K562 (cell line): ENCODE results near the gene PITPNC1. TPM values are rescaled to one million over a fixed set of nuclear protein-coding genes. Genes with fewer than 3 reads are reported as not detected.

Experiments
- ATAC-seq: fragments of 200-7000 bp; cut with Tn5 transposase; 3 replicates; pipeline ENCODE4 v1.9.1; 2020; ENCODE audit warnings: moderate library complexity
- BruUV-seq: library from RNA; stranded (reverse); fragments of 400-500 nt; replicated peaks from 2 replicates; lab custom pipeline; 2021; lab: Mats Ljungman, UMichigan
- CTCF ChIA-PET: fragments of 300-600 bp; formaldehyde crosslinking; extraction: SDS; loops from one replicate; lab custom pipeline; 2021; ENCODE audit warnings: low intra/inter-chr PET ratio; lab: Yijun Ruan, JAX
- POLR2A ChIA-PET: fragments of 300-600, 350-650 bp; sonication (Branson Sonifier 250); formaldehyde crosslinking; extraction: SDS; loops from one replicate; lab custom pipeline; 2021; ENCODE audit warnings: antibody characterized with exemption, inconsistent platforms; lab: Yijun Ruan, JAX
- DNase-seq, 4 experiments: peaks; one replicate each; pipeline versions ENCODE4 v3.0.0 to v3.0.0-alpha.2; 2011 to 2018; ENCODE audit warnings: low spot score in 3 of 4, mixed read lengths in 3 of 4; ENCODE audit errors: extremely low read depth in 1 of 4
- FAIRE-seq: peaks from 2 replicates; lab custom pipeline; 2011; peaks lifted over from hg19 to GRCh38; lab: Jason Lieb, UNC
- H2AFZ ChIP-seq: 2 replicates; pipeline ENCODE4 v1.6.0; 2011; ENCODE audit warnings: low read depth, low read length, control low read depth, inconsistent platforms
- H3K27ac ChIP-seq: fragments of 200-600 bp; 3 replicates; pipeline ENCODE4 v1.8.0; 2011; ENCODE audit warnings: low read depth, mild to moderate bottlenecking, control low read depth, inconsistent platforms, low read length, moderate library complexity, mixed read lengths; ENCODE audit errors: extremely low read depth
- H3K27me3 ChIP-seq, 2 experiments: fragments of 300-600 bp in 1 of 2; 2 replicates in 1 of 2; 3 replicates in 1 of 2; pipeline versions ENCODE4 v1.6.0 to v1.8.0; 2011; ENCODE audit warnings: inconsistent platforms in 2 of 2, low read length in 2 of 2, mild to moderate bottlenecking in 1 of 2, mixed read lengths in 1 of 2, moderate library complexity in 1 of 2; ENCODE audit not compliant: control insufficient read depth in 2 of 2, insufficient read depth in 2 of 2
- H3K36me3 ChIP-seq: fragments of 300-600 bp; 3 replicates; pipeline ENCODE4 v1.8.0; 2011; ENCODE audit warnings: mild to moderate bottlenecking, low read length, inconsistent platforms; ENCODE audit not compliant: control insufficient read depth, insufficient read depth
- H3K4me1 ChIP-seq, 2 experiments: fragments of 200-600 bp in 1 of 2; replicated peaks in 1 of 2; 2 replicates in 1 of 2; 3 replicates in 1 of 2; pipeline versions ENCODE4 v1.5.1 to v1.8.0; 2011; ENCODE audit warnings: inconsistent platforms in 2 of 2, low read length in 2 of 2, mild to moderate bottlenecking in 1 of 2, mixed read lengths in 1 of 2, moderate library complexity in 1 of 2; ENCODE audit not compliant: control insufficient read depth in 2 of 2, insufficient read depth in 2 of 2
- H3K4me2 ChIP-seq: 2 replicates; pipeline ENCODE4 v1.6.1; 2011; ENCODE audit warnings: low read length, control low read depth, inconsistent platforms, mixed read lengths; ENCODE audit not compliant: insufficient read depth
- H3K4me3 ChIP-seq: fragments of 200-600 bp; sonication (generic), shearing (Covaris generic); 2 replicates; pipeline ENCODE4 v1.5.1; 2016; ENCODE audit warnings: control low read depth, inconsistent platforms
- H3K79me2 ChIP-seq: fragments of 200-600 bp; 3 replicates; pipeline ENCODE4 v1.8.0; 2011; ENCODE audit warnings: low read length, inconsistent platforms; ENCODE audit not compliant: control insufficient read depth, insufficient read depth
- H3K9ac ChIP-seq, 2 experiments: 2 replicates each; pipeline versions ENCODE4 v1.6.0 to v1.6.1; 2011; ENCODE audit warnings: low read depth in 2 of 2, low read length in 2 of 2, control low read depth in 1 of 2, inconsistent platforms in 1 of 2, mild to moderate bottlenecking in 1 of 2, mixed read lengths in 1 of 2; ENCODE audit not compliant: insufficient read depth in 1 of 2
- H3K9me1 ChIP-seq: one replicate; pipeline ENCODE4 v1.6.0; 2011; ENCODE audit warnings: inconsistent platforms, mild to moderate bottlenecking, low read length, moderate library complexity; ENCODE audit not compliant: control insufficient read depth, insufficient read depth
- H3K9me3 ChIP-seq: replicated peaks from 2 replicates; pipeline ENCODE4 v1.5.1; 2011; ENCODE audit warnings: low read depth, low read length, inconsistent platforms; ENCODE audit not compliant: control insufficient read depth, insufficient read depth
- H4K20me1 ChIP-seq: replicated peaks from 2 replicates; pipeline ENCODE4 v1.6.1; 2011; ENCODE audit warnings: low read length, inconsistent platforms, mixed read lengths; ENCODE audit not compliant: control insufficient read depth, insufficient read depth
- DMBX1 ChIP-seq: fragments of 250-450 bp; sonication (Bioruptor Pico); IDR thresholded peaks from 2 replicates; pipeline ENCODE4 v1.8.0; 2022; ENCODE audit warnings: inconsistent platforms, mild to moderate bottlenecking, moderate library complexity, borderline replicate concordance
- HMBOX1 ChIP-seq: sonication (generic); IDR thresholded peaks from 2 replicates; pipeline ENCODE4 v1.6.1; 2016
- JUNB ChIP-seq: fragments of 450-650 bp; formaldehyde crosslinking; conservative IDR thresholded peaks from 2 replicates; pipeline ENCODE4 v1.4.0; 2020; ENCODE audit warnings: mild to moderate bottlenecking
- PML ChIP-seq: IDR thresholded peaks from 2 replicates; pipeline ENCODE4 v1.6.1; 2012; ENCODE audit warnings: low read length, inconsistent platforms
- RERE ChIP-seq: sonication (generic); formaldehyde crosslinking; IDR thresholded peaks from 2 replicates; pipeline ENCODE4 v1.8.0; 2023; ENCODE audit warnings: missing genetic modification reagents, mild to moderate bottlenecking, borderline replicate concordance
- TRIM25 ChIP-seq: fragments of 450-650 bp; IDR thresholded peaks from 2 replicates; pipeline ENCODE4 v1.7.0; 2016; ENCODE audit warnings: borderline replicate concordance
- WHSC1 ChIP-seq: IDR thresholded peaks from one replicate; pipeline ENCODE4 v1.6.1; 2012; ENCODE audit warnings: low read length, control low read depth, inconsistent platforms
- WGBS: fragments of 100-300 bp; shearing (Covaris generic); methylation state at CpG from one replicate; pipeline ENCODE4 v1.1.6; 2016; ENCODE audit warnings: low coverage, mixed read lengths; ENCODE audit not compliant: insufficient coverage; ENCODE audit errors: missing lambda C conversion rate; 5-methylcytosine and 5-hydroxymethylcytosine counted together
- in situ Hi-C: fragments of 300-500 bp; cut with MboI; formaldehyde crosslinking; loops from 4 replicates; pipeline ENCODE4 v1.15.0; 2018; ENCODE audit warnings: inconsistent platforms, mixed read lengths
- intact Hi-C: fragments of 100-400 bp; cut with micrococcal nuclease; formaldehyde crosslinking; loops from 2 replicates; pipeline ENCODE4 v1.14.2; 2022
- polyA plus RNA-seq, 8 experiments: library from polyadenylated mRNA; depleted of rRNA in 4 of 8; stranded (reverse) in 5 of 8; unstranded in 3 of 8; fragments of >200 nt; fragmentation: Nextera tagmentation in 2 of 8; fragmentation: Illumina TruSeq in 1 of 8; extraction: Ambion mirVana in 2 of 8; extraction: Trizol in 1 of 8; gene quantifications; 2 replicates each; pipeline versions ENCODE4 v1.2.1 to v1.2.3, GENCODE V29; 2011 to 2014; ENCODE audit warnings: inconsistent platforms in 1 of 8, missing spikeins in 1 of 8
- total RNA-seq, 7 experiments: library from RNA; depleted of rRNA in 6 of 7; stranded (reverse); fragments of >200 nt in 6 of 7; fragmentation: Illumina TruSeq in 2 of 7; extraction: Trizol in 2 of 7; gene quantifications; 2 replicates each; pipeline versions ENCODE4 v1.2.1 to v1.2.3, GENCODE V29; 2011 to 2021; ENCODE audit warnings: low replicate concordance in 1 of 7
- TF ChIP-seq, protein P1 (sequence below): fragments of 250-450 bp; sonication (Bioruptor Pico); IDR thresholded peaks from 2 replicates; pipeline ENCODE4 v1.5.0; 2021; ENCODE audit warnings: mild to moderate bottlenecking, borderline replicate concordance

Gene PITPNC1
- total and polyA plus RNA-seq, 9 of the 15 experiments (the other 6 are each of a cell fraction or from before 2014, with no cell fraction given) = 0.11 to 1.1 (median 0.65) TPM

GRCh38 chr17:67679225-67679624, 302.1 kb downstream of the PITPNC1 start:
- Histone ChIP-seq H3K27me3 (peaks cover 23 to 36% of the 10 kb centered on the region in 2 experiments), H3K9ac (no peak overlapping the region), H3K79me2 (no peaks in the 10 kb centered on the region), H4K20me1 (0 out of 2 replicates have a peak, but pooled peaks cover 5% of the 10 kb centered on the region), H3K36me3 (no peaks in the 10 kb centered on the region), H3K9me3 (no peaks in the 10 kb centered on the region), H3K27ac (no peak overlapping the region), H3K4me2 (no peak overlapping the region), H3K9me1 (no peaks in the 10 kb centered on the region), H3K4me3 (no peak overlapping the region), H2AFZ (no peak overlapping the region), H3K4me1 (peaks cover 0 to 4% of the 10 kb centered on the region in 2 experiments; a peak in 1 of 5 replicates)
- TF ChIP-seq WHSC1 (no peak), PML (no peak), JUNB (CRISPR knock-in tag) (no peak), TRIM25 (no peak), HMBOX1 (no peak), DMBX1 (CRISPR knock-in tag) (no peak), RERE (no peak)
- TF ChIP-seq, protein P1, sequence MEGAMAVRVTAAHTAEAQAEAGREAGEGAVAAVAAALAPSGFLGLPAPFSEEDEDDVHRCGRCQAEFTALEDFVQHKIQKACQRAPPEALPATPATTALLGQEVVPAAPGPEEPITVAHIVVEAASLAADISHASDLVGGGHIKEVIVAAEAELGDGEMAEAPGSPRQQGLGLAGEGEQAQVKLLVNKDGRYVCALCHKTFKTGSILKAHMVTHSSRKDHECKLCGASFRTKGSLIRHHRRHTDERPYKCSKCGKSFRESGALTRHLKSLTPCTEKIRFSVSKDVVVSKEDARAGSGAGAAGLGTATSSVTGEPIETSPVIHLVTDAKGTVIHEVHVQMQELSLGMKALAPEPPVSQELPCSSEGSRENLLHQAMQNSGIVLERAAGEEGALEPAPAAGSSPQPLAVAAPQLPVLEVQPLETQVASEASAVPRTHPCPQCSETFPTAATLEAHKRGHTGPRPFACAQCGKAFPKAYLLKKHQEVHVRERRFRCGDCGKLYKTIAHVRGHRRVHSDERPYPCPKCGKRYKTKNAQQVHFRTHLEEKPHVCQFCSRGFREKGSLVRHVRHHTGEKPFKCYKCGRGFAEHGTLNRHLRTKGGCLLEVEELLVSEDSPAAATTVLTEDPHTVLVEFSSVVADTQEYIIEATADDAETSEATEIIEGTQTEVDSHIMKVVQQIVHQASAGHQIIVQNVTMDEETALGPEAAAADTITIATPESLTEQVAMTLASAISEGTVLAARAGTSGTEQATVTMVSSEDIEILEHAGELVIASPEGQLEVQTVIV = no peak
- FAIRE-seq = no peak
- ChIA-PET POLR2A (no interaction called here), CTCF (interaction anchor here (0.6 kb wide), 1 partner anchor 653 kb away, joined by 3 read pairs; no protein-coding TSS in a partner anchor)
- in situ Hi-C loops = loop anchor here (25.0 kb wide), 1 partner anchor 292 kb away; the partner anchor contains the start of gene PITPNC1
- ATAC-seq = no peak
- intact Hi-C loops = no loop called here
- 2% methylated on average over 2 of the region's 2 CpGs for WGBS
- no peak for DNase-seq
- no TSS peak for BruUV-seq
